SK-N-SH (cell line): Measurements from ENCODE around the gene CUX1. TPM values are rescaled to one million over a fixed set of nuclear protein-coding genes. Genes with fewer than 3 reads are reported as not detected.

Experiments used
- CTCF ChIA-PET: fragments of 300-600, 350-600 bp; formaldehyde crosslinking; extraction: SDS; loops from one replicate; lab custom pipeline; 2021; lab: Yijun Ruan, JAX
- POLR2A ChIA-PET: fragments of 350-600 bp; sonication (Branson Sonifier 250); formaldehyde crosslinking; extraction: SDS; loops from one replicate; lab custom pipeline; 2020; ENCODE audit warnings: antibody characterized with exemption, inconsistent platforms; lab: Yijun Ruan, JAX
- DNase-seq: peaks from one replicate; pipeline ENCODE4 v3.0.0; 2012
- H2AFZ ChIP-seq: fragments of 200-600 bp; sonication (generic); 2 replicates; pipeline ENCODE4 v1.8.1; 2016; ENCODE audit warnings: antibody characterized with exemption, mild to moderate bottlenecking, low read depth
- H3F3A ChIP-seq: fragments of 200-600 bp; sonication (generic); replicated peaks from 2 replicates; pipeline ENCODE3; 2016; ENCODE audit warnings: antibody characterized with exemption, mild to moderate bottlenecking; ENCODE audit not compliant: insufficient read depth
- H3K27ac ChIP-seq, 2 experiments: fragments of 200-500 bp in 1 of 2; fragments of 200-600 bp in 1 of 2; sonication (Bioruptor generic) in 1 of 2; sonication (generic), shearing (Covaris generic) in 1 of 2; 2 replicates each; pipeline versions ENCODE4 v1.5.1 to v1.6.1; 2014 to 2016; ENCODE audit warnings: low read depth in 2 of 2, inconsistent platforms in 1 of 2, low read length in 1 of 2, mild to moderate bottlenecking in 1 of 2, mixed read lengths in 1 of 2
- H3K27me3 ChIP-seq: fragments of 200-600 bp; sonication (generic), shearing (Covaris generic); 2 replicates; pipeline ENCODE4 v1.6.1; 2016; ENCODE audit warnings: mixed run types; ENCODE audit not compliant: insufficient read depth
- H3K36me3 ChIP-seq, 2 experiments: fragments of 200-500 bp in 1 of 2; fragments of 200-600 bp in 1 of 2; sonication (Bioruptor generic) in 1 of 2; sonication (generic) in 1 of 2; replicated peaks in 1 of 2; 2 replicates each; pipeline versions ENCODE3 to v1.5.1; 2014 to 2016; ENCODE audit warnings: low read length in 1 of 2, mild to moderate bottlenecking in 1 of 2; ENCODE audit not compliant: insufficient read depth in 2 of 2, control insufficient read depth in 1 of 2
- H3K4me1 ChIP-seq, 2 experiments: fragments of 200-500 bp in 1 of 2; fragments of 200-600 bp in 1 of 2; sonication (Bioruptor generic) in 1 of 2; sonication (generic), shearing (Covaris generic) in 1 of 2; 2 replicates each; pipeline versions ENCODE4 v1.5.1 to v1.6.1; 2014 to 2016; ENCODE audit warnings: low read depth in 1 of 2, low read length in 1 of 2, mixed run types in 1 of 2; ENCODE audit not compliant: insufficient read depth in 2 of 2, control insufficient read depth in 1 of 2
- H3K4me2 ChIP-seq: fragments of 200-600 bp; sonication (generic), shearing (Covaris generic); 2 replicates; pipeline ENCODE4 v1.6.1; 2017; ENCODE audit warnings: mixed run types
- H3K4me3 ChIP-seq, 2 experiments: fragments of 200-500 bp in 1 of 2; fragments of 200-600 bp in 1 of 2; sonication (Bioruptor generic) in 1 of 2; sonication (generic), shearing (Covaris generic) in 1 of 2; 2 replicates each; pipeline versions ENCODE4 v1.5.1 to v1.8.1; 2014 to 2016; ENCODE audit warnings: low read depth in 2 of 2, inconsistent platforms in 1 of 2, low read length in 1 of 2, mild to moderate bottlenecking in 1 of 2, mixed read lengths in 1 of 2, moderate library complexity in 1 of 2
- H3K79me2 ChIP-seq: fragments of 200-600 bp; sonication (generic); 2 replicates; pipeline ENCODE4 v1.8.1; 2017; ENCODE audit warnings: mild to moderate bottlenecking; ENCODE audit not compliant: insufficient read depth
- H3K9ac ChIP-seq: fragments of 200-600 bp; sonication (generic); 2 replicates; pipeline ENCODE4 v1.6.1; 2017; ENCODE audit warnings: mixed run types
- H3K9me2 ChIP-seq: fragments of 200-600 bp; sonication (generic); 2 replicates; pipeline ENCODE4 v1.6.1; 2017; ENCODE audit warnings: mixed run types
- H3K9me3 ChIP-seq: fragments of 200-600 bp; sonication (generic); 2 replicates; pipeline ENCODE4 v1.6.1; 2017; ENCODE audit warnings: mixed run types, mild to moderate bottlenecking, moderate library complexity
- H4K20me1 ChIP-seq: fragments of 200-600 bp; sonication (generic); 2 replicates; pipeline ENCODE4 v1.6.1; 2017; ENCODE audit warnings: mild to moderate bottlenecking, mixed run types; ENCODE audit not compliant: insufficient read depth
- CHD2 ChIP-seq: fragments of 150-350 bp; IDR thresholded peaks from 2 replicates; pipeline ENCODE4 v1.6.1; 2018; ENCODE audit warnings: low read length; ENCODE audit not compliant: partially characterized antibody
- ELF1 ChIP-seq: IDR thresholded peaks from 2 replicates; pipeline ENCODE4 v1.4.0; 2012
- EP300 ChIP-seq, 2 experiments: IDR thresholded peaks; 2 replicates each; pipeline versions ENCODE4 v1.4.0 to v1.6.1; 2012; ENCODE audit warnings: borderline replicate concordance in 1 of 2, low read depth in 1 of 2, low read length in 1 of 2
- EZH2phosphoT487 ChIP-seq: fragments of 200-600 bp; sonication (generic); IDR thresholded peaks from 2 replicates; pipeline ENCODE4 v1.6.1; 2017; ENCODE audit warnings: low read depth, mixed run types, mild to moderate bottlenecking, antibody characterized with exemption, moderate library complexity, borderline replicate concordance
- FOSL2 ChIP-seq: IDR thresholded peaks from 2 replicates; pipeline ENCODE4 v1.4.0; 2012; ENCODE audit warnings: low read depth, mild to moderate bottlenecking, moderate library complexity, borderline replicate concordance
- GABPA ChIP-seq: IDR thresholded peaks from 2 replicates; pipeline ENCODE4 v1.4.0; 2012; ENCODE audit warnings: low read depth, mild to moderate bottlenecking
- GATA2 ChIP-seq: sonication (generic); formaldehyde crosslinking; IDR thresholded peaks from 2 replicates; pipeline ENCODE4 v1.5.0; 2020; ENCODE audit warnings: mild to moderate bottlenecking, missing genetic modification reagents
- JUND ChIP-seq: IDR thresholded peaks from 2 replicates; pipeline ENCODE4 v1.4.0; 2012
- MEF2A ChIP-seq: IDR thresholded peaks from 2 replicates; pipeline ENCODE4 v1.4.0; 2012; ENCODE audit warnings: low read depth, borderline replicate concordance
- NFIC ChIP-seq: IDR thresholded peaks from 2 replicates; pipeline ENCODE4 v1.4.0; 2012; ENCODE audit warnings: borderline replicate concordance
- PBX3 ChIP-seq: IDR thresholded peaks from 2 replicates; pipeline ENCODE4; 2012
- POLR2AphosphoS5 ChIP-seq: IDR thresholded peaks from 2 replicates; pipeline ENCODE4 v1.6.1; 2012; ENCODE audit warnings: low read depth, low read length
- RAD21 ChIP-seq: IDR thresholded peaks from 2 replicates; pipeline ENCODE4 v1.6.1; 2012; ENCODE audit warnings: mild to moderate bottlenecking, low read length
- REST ChIP-seq: IDR thresholded peaks from 2 replicates; pipeline ENCODE4 v1.6.1; 2012; ENCODE audit warnings: mild to moderate bottlenecking, low read depth, low read length, moderate library complexity
- RFX5 ChIP-seq: IDR thresholded peaks from 2 replicates; pipeline ENCODE4 v1.6.1; 2012; ENCODE audit warnings: mild to moderate bottlenecking, improper control_type of control experiment, low read length
- RXRA ChIP-seq: IDR thresholded peaks from 2 replicates; pipeline ENCODE4 v1.4.0; 2012; ENCODE audit warnings: low read depth, mild to moderate bottlenecking, borderline replicate concordance
- SIN3A ChIP-seq: IDR thresholded peaks from 2 replicates; pipeline ENCODE4 v1.6.1; 2012; ENCODE audit warnings: low read depth, mild to moderate bottlenecking, low read length, moderate library complexity, borderline replicate concordance
- SMC3 ChIP-seq: IDR thresholded peaks from 2 replicates; pipeline ENCODE4 v1.6.1; 2012; ENCODE audit warnings: low read depth, low read length, improper control_type of control experiment
- TAF1 ChIP-seq: IDR thresholded peaks from 2 replicates; pipeline ENCODE4 v1.6.1; 2012; ENCODE audit warnings: low read depth, mild to moderate bottlenecking, low read length, moderate library complexity, borderline replicate concordance
- TEAD4 ChIP-seq: IDR thresholded peaks from 2 replicates; pipeline ENCODE4 v1.4.0; 2012; ENCODE audit warnings: mild to moderate bottlenecking, borderline replicate concordance; ENCODE audit not compliant: insufficient read depth
- WGBS: methylation state at CpG from one replicate; pipeline ENCODE4 v1.1.6; 2017; ENCODE audit warnings: low lambda C conversion rate; 5-methylcytosine and 5-hydroxymethylcytosine counted together
- polyA plus RNA-seq, 3 experiments: library from polyadenylated mRNA; depleted of rRNA; stranded (reverse); fragments of >200 nt; gene quantifications; 2 replicates each; pipeline ENCODE4 v1.2.3, GENCODE V29; 2012

Gene CUX1
- polyA plus RNA-seq, 1 of the 3 experiments (the other 2 are of a cell fraction), result 68.6 TPM

- H3K9me2 ChIP-seq, result no peaks in the 10 kb centered on the region
- no peak for TF ChIP-seq SMC3
- TF ChIP-seq RXRA, result no peak
- no peak for TF ChIP-seq GATA2 (CRISPR knock-in tag)
- no peak for TF ChIP-seq POLR2AphosphoS5
- TF ChIP-seq RAD21, result no peak
- TF ChIP-seq RFX5, result no peak
- TF ChIP-seq MEF2A, result no peak
- TF ChIP-seq NFIC, result no peak
- TF ChIP-seq TAF1, result no peak
- no peak for TF ChIP-seq GABPA
- no peak for TF ChIP-seq CHD2
- TF ChIP-seq EZH2phosphoT487, result no peak
- TF ChIP-seq TEAD4, result no peak
- no peak for TF ChIP-seq EP300 (IDR thresholded peaks at IDR 0.05; ENCODE audit: borderline replicate concordance in 1 of 2, low read depth in 1 of 2, low read length in 1 of 2)
- TF ChIP-seq JUND, result no peak
- no peak for TF ChIP-seq REST
- no peak for TF ChIP-seq ELF1
- no peak for TF ChIP-seq SIN3A
- no peak for TF ChIP-seq PBX3
- TF ChIP-seq FOSL2, result no peak
- H3K9me3 ChIP-seq, result no peaks in the 10 kb centered on the region
- peaks cover 8% of the 10 kb centered on the region for H3F3A ChIP-seq
- ChIA-PET POLR2A (no interaction called here), CTCF (interaction anchor here (0.8 to 1.0 kb wide), 3 partner anchors 268 to 353 kb away, joined by 3 to 5 read pairs (median 3); no protein-coding TSS in a partner anchor)
- no peak overlapping the region for H3K4me3 ChIP-seq
- H3K79me2 ChIP-seq, result peaks cover 99% of the 10 kb centered on the region
- peaks cover 11 to 15% of the 10 kb centered on the region in 2 experiments; a peak in 2 of 4 replicates for H3K4me1 ChIP-seq
- no peak overlapping the region for H2AFZ ChIP-seq
- H3K27ac ChIP-seq, result no peak overlapping the region
- H3K27me3 ChIP-seq, result no peaks in the 10 kb centered on the region
- no peaks in the 10 kb centered on the region for H3K36me3 ChIP-seq
- H3K4me2 ChIP-seq, result no peak overlapping the region
- 98% methylated on average over 8 of the region's 8 CpGs for WGBS
- no peak overlapping the region for H3K9ac ChIP-seq
- no peak for DNase-seq
- peaks cover 65% of the 10 kb centered on the region for H4K20me1 ChIP-seq
These were observed 48.9 kb downstream of the CUX1 start for GRCh38 chr7:101866328-101866727.
